ENCODE results near the gene HOXB4. TPM values are rescaled to one million over a fixed set of nuclear protein-coding genes. Genes with fewer than 3 reads are reported as not detected.

HOXB4 gene
- total RNA-seq, 1 donor from 2014 or later: not detected

- no peaks in the 10 kb centered on the region for H3K9me3 Mint-ChIP-seq (ENCODE audit: low read depth)
- no peak overlapping the region for H3K4me3 Mint-ChIP-seq (ENCODE audit: unreplicated experiment)
- no peak for DNase-seq (ENCODE audit: low spot score)
- peaks cover 65% of the 10 kb centered on the region for H3K27me3 Mint-ChIP-seq (ENCODE audit: low read depth)
- no peak overlapping the region for H3K27ac Mint-ChIP-seq (ENCODE audit: unreplicated experiment)
- no peak for TF ChIP-seq CTCF (IDR thresholded peaks at IDR 0.05)
- H3K4me1 Mint-ChIP-seq (ENCODE audit: low read depth): no peaks in the 10 kb centered on the region
- H3K36me3 Mint-ChIP-seq (ENCODE audit: low read depth): no peaks in the 10 kb centered on the region
Observed at GRCh38 chr17:48569674-48570324, 8.4 kb downstream of the HOXB4 start.

- Mint-ChIP-seq H3K36me3 (ENCODE audit: low read depth) (no peaks in the 10 kb centered on the region), H3K27ac (ENCODE audit: unreplicated experiment) (no peak overlapping the region), H3K4me3 (ENCODE audit: unreplicated experiment) (no peak overlapping the region), H3K9me3 (ENCODE audit: low read depth) (no peaks in the 10 kb centered on the region), H3K4me1 (ENCODE audit: low read depth) (no peaks in the 10 kb centered on the region), H3K27me3 (ENCODE audit: low read depth) (peaks cover 59% of the 10 kb centered on the region)
- DNase-seq (ENCODE audit: low spot score): no peak
- TF ChIP-seq CTCF (IDR thresholded peaks at IDR 0.05): no peak
Observed at GRCh38 chr17:48569240-48569582, 8.9 kb downstream of the HOXB4 start.

DNA sequence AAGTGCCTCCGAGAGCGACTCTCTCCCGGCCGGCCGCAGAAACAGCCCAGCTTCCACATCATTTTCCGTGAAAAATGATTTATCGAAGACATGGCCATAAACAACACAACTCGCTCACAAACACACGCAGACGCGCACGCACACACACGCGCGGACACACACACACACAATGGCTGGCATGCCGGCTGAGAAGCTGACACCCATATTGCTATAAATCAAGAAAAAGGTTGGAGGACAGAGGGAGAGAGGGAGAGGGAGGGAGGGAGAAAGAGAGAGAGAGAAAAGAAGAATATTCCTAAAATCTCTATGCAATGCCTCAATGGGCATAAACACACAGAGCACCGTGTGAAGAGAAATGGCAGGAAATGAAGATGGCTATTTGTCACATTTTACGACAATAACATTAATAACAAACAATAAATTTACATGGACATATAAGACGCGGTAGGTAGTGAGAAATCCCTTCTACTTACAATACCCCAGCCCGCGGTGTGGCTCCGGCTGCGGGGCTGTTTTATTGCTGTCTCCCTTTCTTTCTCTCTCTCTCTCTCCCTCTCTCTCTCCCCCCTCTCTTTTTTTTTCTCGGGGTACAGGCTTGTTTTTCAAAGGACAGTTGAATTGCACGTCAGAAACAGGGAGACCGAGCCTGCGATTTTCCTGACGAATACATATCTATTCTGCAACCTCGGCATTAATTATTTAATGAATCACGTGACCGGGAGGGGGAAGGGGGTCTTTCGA is 9.5 kb downstream of the HOXB4 start:
- H3K4me3 Mint-ChIP-seq (ENCODE audit: unreplicated experiment): no peak overlapping the region
- peaks cover 56% of the 10 kb centered on the region for H3K27me3 Mint-ChIP-seq (ENCODE audit: low read depth)
- H3K4me1 Mint-ChIP-seq (ENCODE audit: low read depth): no peaks in the 10 kb centered on the region
- TF ChIP-seq CTCF (IDR thresholded peaks at IDR 0.05): no peak
- H3K9me3 Mint-ChIP-seq (ENCODE audit: low read depth): no peaks in the 10 kb centered on the region
- no peak for DNase-seq (ENCODE audit: low spot score)
- no peak overlapping the region for H3K27ac Mint-ChIP-seq (ENCODE audit: unreplicated experiment)
- H3K36me3 Mint-ChIP-seq (ENCODE audit: low read depth): no peaks in the 10 kb centered on the region

DNA sequence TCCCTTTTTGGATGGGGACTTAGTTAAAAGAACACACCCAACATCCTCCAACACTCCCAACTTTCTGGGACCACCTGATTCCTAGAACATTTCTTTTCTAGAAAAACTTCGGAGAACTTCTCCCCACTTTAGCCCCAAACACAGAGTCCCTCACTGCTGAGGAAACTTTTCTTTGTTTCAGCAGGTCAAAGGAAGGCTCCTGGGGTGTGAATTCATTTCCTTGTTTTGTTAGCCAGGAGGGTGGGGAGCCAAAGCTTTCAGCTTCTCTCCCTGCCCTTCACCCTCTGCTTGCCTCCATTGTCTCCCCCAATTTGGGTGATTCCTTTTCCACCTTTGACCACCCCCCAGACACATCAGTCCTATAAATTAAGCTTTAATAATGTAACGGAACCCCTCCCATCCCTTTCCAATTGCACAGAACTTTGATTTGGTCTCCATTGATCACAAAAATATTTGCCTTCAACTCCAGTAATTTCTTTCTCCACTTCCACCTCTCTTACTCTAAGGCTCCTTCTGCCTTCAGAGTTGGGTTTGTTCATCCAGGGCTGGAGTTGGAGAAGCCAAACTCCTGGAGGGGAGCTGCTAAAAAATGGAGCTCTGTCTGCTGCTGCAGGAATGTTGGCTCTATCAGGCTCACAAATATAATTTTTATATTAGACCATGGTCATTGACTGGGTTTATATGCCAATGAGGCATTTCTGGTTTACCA is 10.3 kb downstream of the HOXB4 start:
- Mint-ChIP-seq H3K27me3 (ENCODE audit: low read depth) (peaks cover 56% of the 10 kb centered on the region), H3K36me3 (ENCODE audit: low read depth) (no peaks in the 10 kb centered on the region), H3K4me3 (ENCODE audit: unreplicated experiment) (no peak overlapping the region), H3K27ac (ENCODE audit: unreplicated experiment) (no peak overlapping the region), H3K9me3 (ENCODE audit: low read depth) (no peaks in the 10 kb centered on the region), H3K4me1 (ENCODE audit: low read depth) (no peaks in the 10 kb centered on the region)
- TF ChIP-seq CTCF (IDR thresholded peaks at IDR 0.05): no peak
- no peak for DNase-seq (ENCODE audit: low spot score)

DNA sequence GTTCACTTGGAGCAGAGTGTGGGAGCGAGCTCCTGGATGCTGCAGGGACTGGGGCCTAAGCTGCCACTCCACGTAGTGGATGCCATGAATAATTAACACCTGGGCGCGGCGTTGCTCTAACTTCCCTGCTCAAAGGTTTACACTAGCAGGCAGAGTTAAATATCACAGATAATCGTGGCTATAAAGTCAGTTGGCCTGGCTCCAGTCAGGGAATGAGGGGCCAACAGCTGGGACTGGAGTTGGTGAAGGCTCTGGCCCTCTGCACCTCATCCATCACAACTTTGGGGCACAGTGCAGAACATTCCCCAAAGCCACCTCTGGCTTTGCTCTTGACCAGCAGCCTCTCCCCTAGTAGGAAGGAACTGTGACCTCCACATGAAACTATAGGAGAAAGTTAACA is 10.9 kb downstream of the HOXB4 start:
- Mint-ChIP-seq H3K4me3 (ENCODE audit: unreplicated experiment) (no peak overlapping the region), H3K27me3 (ENCODE audit: low read depth) (peaks cover 56% of the 10 kb centered on the region), H3K36me3 (ENCODE audit: low read depth) (no peaks in the 10 kb centered on the region), H3K4me1 (ENCODE audit: low read depth) (no peaks in the 10 kb centered on the region), H3K9me3 (ENCODE audit: low read depth) (no peaks in the 10 kb centered on the region), H3K27ac (ENCODE audit: unreplicated experiment) (no peak overlapping the region)
- no peak for TF ChIP-seq CTCF (IDR thresholded peaks at IDR 0.05)
- no peak for DNase-seq (ENCODE audit: low spot score)

Data from chondrocyte (in vitro differentiated cells).